Activated naive CD8-positive, alpha-beta T cell (primary cell): ENCODE data around the gene TEX19.
"Not testable (repeated sequence)": the region's sequence is repeated elsewhere in the genome, so short reads cannot be mapped to it uniquely, and the experiment has no call there.

Experiments
- H3K27ac Mint-ChIP-seq: one replicate; pipeline ENCODE4 v1.8.0; 2021; ENCODE audit warnings: mixed read lengths
- H3K27me3 Mint-ChIP-seq: one replicate; pipeline ENCODE4 v1.8.0; 2021; ENCODE audit warnings: mixed read lengths
- H3K36me3 Mint-ChIP-seq: one replicate; pipeline ENCODE4 v1.8.0; 2021; ENCODE audit warnings: mixed read lengths
- H3K4me1 Mint-ChIP-seq: one replicate; pipeline ENCODE4 v1.8.0; 2021; ENCODE audit warnings: low read depth, mixed read lengths
- H3K4me3 Mint-ChIP-seq: one replicate; pipeline ENCODE4 v1.8.0; 2021; ENCODE audit warnings: mild to moderate bottlenecking, mixed read lengths
- H3K9me3 Mint-ChIP-seq: one replicate; pipeline ENCODE4 v1.8.0; 2021; ENCODE audit warnings: low read depth, mixed read lengths

The TEX19 gene

GRCh38 chr17:82342361-82343079, 16.5 kb upstream of the TEX19 start:
- H3K27ac Mint-ChIP-seq, result no peak overlapping the region
- no peak overlapping the region for H3K4me3 Mint-ChIP-seq
- no peaks in the 10 kb centered on the region for H3K27me3 Mint-ChIP-seq
- H3K4me1 Mint-ChIP-seq, result peaks cover 4% of the 10 kb centered on the region
- no peaks in the 10 kb centered on the region for H3K36me3 Mint-ChIP-seq
- no peaks in the 10 kb centered on the region for H3K9me3 Mint-ChIP-seq

- Mint-ChIP-seq H3K4me3 (no peak overlapping the region), H3K9me3 (no peaks in the 10 kb centered on the region), H3K4me1 (peaks cover 4% of the 10 kb centered on the region), H3K27me3 (peaks cover under 1% of the 10 kb centered on the region), H3K36me3 (no peaks in the 10 kb centered on the region), H3K27ac (no peak overlapping the region)
These were observed 15.5 kb upstream of the TEX19 start for GRCh38 chr17:82343560-82343959.

- Mint-ChIP-seq H3K27ac (no peak overlapping the region), H3K36me3 (no peaks in the 10 kb centered on the region), H3K9me3 (no peaks in the 10 kb centered on the region), H3K4me3 (no peak overlapping the region), H3K27me3 (peaks cover 2% of the 10 kb centered on the region), H3K4me1 (peaks cover 4% of the 10 kb centered on the region)
These were observed 14.7 kb upstream of the TEX19 start for GRCh38 chr17:82344175-82344907.

- Mint-ChIP-seq H3K4me3 (no peak overlapping the region), H3K9me3 (no peaks in the 10 kb centered on the region), H3K27me3 (peaks cover 2% of the 10 kb centered on the region), H3K36me3 (no peaks in the 10 kb centered on the region), H3K27ac (no peak overlapping the region), H3K4me1 (peaks cover 4% of the 10 kb centered on the region)
These were observed 13.7 kb upstream of the TEX19 start for GRCh38 chr17:82345151-82345976.

GRCh38 chr17:82346342-82347300, 12.4 kb upstream of the TEX19 start:
- Mint-ChIP-seq H3K27me3 (peaks cover 2% of the 10 kb centered on the region), H3K4me1 (peaks cover 4% of the 10 kb centered on the region), H3K9me3 (no peaks in the 10 kb centered on the region), H3K36me3 (no peaks in the 10 kb centered on the region), H3K4me3 (no peak overlapping the region), H3K27ac (no peak overlapping the region)

- H3K27me3 Mint-ChIP-seq, H3K36me3 Mint-ChIP-seq, H3K4me1 Mint-ChIP-seq, H3K27ac Mint-ChIP-seq, H3K9me3 Mint-ChIP-seq, H3K4me3 Mint-ChIP-seq: not testable (repeated sequence)
These were observed 11.1 kb upstream of the TEX19 start for GRCh38 chr17:82347994-82348393.

GRCh38 chr17:82348434-82348833, 10.6 kb upstream of the TEX19 start:
- Mint-ChIP-seq H3K4me1 (peaks cover 5% of the 10 kb centered on the region), H3K36me3 (no peaks in the 10 kb centered on the region), H3K27me3 (peaks cover 2% of the 10 kb centered on the region), H3K9me3 (no peaks in the 10 kb centered on the region), H3K4me3 (no peak overlapping the region), H3K27ac (no peak overlapping the region)

GRCh38 chr17:82348866-82349265, 10.2 kb upstream of the TEX19 start:
- no peak overlapping the region for H3K27ac Mint-ChIP-seq
- peaks cover 2% of the 10 kb centered on the region for H3K27me3 Mint-ChIP-seq
- H3K9me3 Mint-ChIP-seq, result no peaks in the 10 kb centered on the region
- H3K4me3 Mint-ChIP-seq, result no peak overlapping the region
- H3K4me1 Mint-ChIP-seq, result peaks cover 5% of the 10 kb centered on the region
- no peaks in the 10 kb centered on the region for H3K36me3 Mint-ChIP-seq

GRCh38 chr17:82349287-82349701, 9.8 kb upstream of the TEX19 start:
- H3K27me3 Mint-ChIP-seq, result peaks cover 2% of the 10 kb centered on the region

GRCh38 chr17:82350182-82351030, 8.6 kb upstream of the TEX19 start:
- Mint-ChIP-seq H3K9me3 (no peaks in the 10 kb centered on the region), H3K27me3 (peaks cover 2% of the 10 kb centered on the region), H3K36me3 (no peaks in the 10 kb centered on the region), H3K4me3 (no peak overlapping the region), H3K27ac (no peak overlapping the region), H3K4me1 (peaks cover 5% of the 10 kb centered on the region)

More at GRCh38 chr17:82349287-82349701, 9.8 kb upstream of the TEX19 start:
- Mint-ChIP-seq H3K9me3 (no peaks in the 10 kb centered on the region), H3K4me3 (no peak overlapping the region), H3K4me1 (peaks cover 5% of the 10 kb centered on the region), H3K27ac (no peak overlapping the region), H3K36me3 (no peaks in the 10 kb centered on the region)

- no peaks in the 10 kb centered on the region for H3K9me3 Mint-ChIP-seq
- peaks cover 2% of the 10 kb centered on the region for H3K27me3 Mint-ChIP-seq
- H3K4me3 Mint-ChIP-seq, result no peak overlapping the region
- H3K4me1 Mint-ChIP-seq, result peaks cover 5% of the 10 kb centered on the region
- no peak overlapping the region for H3K27ac Mint-ChIP-seq
- no peaks in the 10 kb centered on the region for H3K36me3 Mint-ChIP-seq
These were observed 7.8 kb upstream of the TEX19 start for GRCh38 chr17:82351254-82351712.

- H3K36me3 Mint-ChIP-seq, result no peaks in the 10 kb centered on the region
- no peaks in the 10 kb centered on the region for H3K9me3 Mint-ChIP-seq
- H3K4me1 Mint-ChIP-seq, result peaks cover 2% of the 10 kb centered on the region
- no peak overlapping the region for H3K4me3 Mint-ChIP-seq
- no peak overlapping the region for H3K27ac Mint-ChIP-seq
- H3K27me3 Mint-ChIP-seq, result peaks cover 2% of the 10 kb centered on the region
These were observed 7.1 kb upstream of the TEX19 start for GRCh38 chr17:82351713-82352488.

- Mint-ChIP-seq H3K4me3 (no peak overlapping the region), H3K4me1 (peaks cover 6% of the 10 kb centered on the region), H3K27ac (no peak overlapping the region), H3K9me3 (no peaks in the 10 kb centered on the region), H3K36me3 (no peaks in the 10 kb centered on the region), H3K27me3 (peaks cover 4% of the 10 kb centered on the region)
These were observed 5.6 kb upstream of the TEX19 start for GRCh38 chr17:82353484-82353883.
